ENCODE data around the gene KRT39. TPM values are rescaled to one million over a fixed set of nuclear protein-coding genes. Genes with fewer than 3 reads are reported as not detected.

Gene KRT39
- polyA plus RNA-seq, 3 donors, result not detected

DNA sequence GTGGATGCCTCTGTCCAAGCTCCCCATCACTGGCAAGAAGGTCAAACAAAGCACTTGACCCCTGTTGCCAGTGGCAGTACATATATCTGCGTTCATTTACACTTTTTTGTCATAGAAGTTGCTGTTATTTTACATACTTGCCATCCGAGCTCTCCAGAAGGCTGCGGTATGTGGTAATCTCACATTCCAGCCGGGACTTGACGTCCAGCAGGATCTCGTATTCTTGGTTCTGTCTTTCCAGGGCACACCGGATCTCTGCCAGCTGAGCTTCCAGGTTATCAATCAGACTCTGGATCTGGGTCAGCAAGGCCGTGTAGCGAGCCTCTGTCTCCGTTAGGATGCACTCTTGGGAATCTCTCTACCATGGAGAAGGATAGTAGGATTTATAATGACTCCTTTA lies 6.6 kb downstream of the KRT39 start:
- Mint-ChIP-seq H3K4me3 (no peak overlapping the region), H3K4me1 (peaks cover 7% of the 10 kb centered on the region), H3K9me3 (peaks cover 0 to 8% (median 4%) of the 10 kb centered on the region in 7 donors), H3K27ac (no peak overlapping the region), H3K27me3 (ENCODE audit: low read depth in 3 of 3) (peaks cover 0 to 13% (median 6%) of the 10 kb centered on the region in 3 donors), H3K36me3 (no peaks in the 10 kb centered on the region)
- Histone ChIP-seq H3K79me2 (ENCODE audit: insufficient read depth, low read length) (no peaks in the 10 kb centered on the region), H3K9me3 (replicated peaks in 1 of 2; ENCODE audit: control insufficient read depth in 1 of 2, insufficient read depth in 1 of 2, low read length in 2 of 2) (peaks cover 4 to 5% of the 10 kb centered on the region in 2 donors), H3K9ac (ENCODE audit: insufficient read depth, low read length, poor library complexity, severe bottlenecking) (no peak overlapping the region), H3K4me1 (ENCODE audit: control insufficient read depth in 1 of 2, insufficient read depth in 2 of 2, low read length in 2 of 2) (no peaks in the 10 kb centered on the region), H3K4me2 (replicated peaks; ENCODE audit: extremely low read depth, low read length, poor library complexity, severe bottlenecking) (no peak overlapping the region), H2AFZ (ENCODE audit: insufficient read depth, low read depth, low read length, poor library complexity, severe bottlenecking) (no peak overlapping the region), H4K20me1 (ENCODE audit: insufficient read depth, low read length) (no peaks in the 10 kb centered on the region), H3K27ac (ENCODE audit: low read depth in 1 of 2, low read length in 2 of 2) (no peak overlapping the region), H3K4me3 (replicated peaks in 1 of 3; ENCODE audit: low read depth in 2 of 3, low read length in 3 of 3) (no peak overlapping the region), H3K36me3 (replicated peaks in 1 of 2; ENCODE audit: control insufficient read depth in 1 of 2, insufficient read depth in 2 of 2, low read length in 2 of 2) (no peaks in the 10 kb centered on the region), H3K27me3 (ENCODE audit: control insufficient read depth in 2 of 2, insufficient read depth in 2 of 2, low read length in 2 of 2) (peaks cover 0 to 2% of the 10 kb centered on the region in 2 donors)
- DNase-seq, result no peak
- 94% methylated on average over 7 of the region's 10 CpGs for WGBS (ENCODE audit: insufficient coverage)
- intact Hi-C loops (cut with micrococcal nuclease), result no loop called here
- TF ChIP-seq, protein P1, sequence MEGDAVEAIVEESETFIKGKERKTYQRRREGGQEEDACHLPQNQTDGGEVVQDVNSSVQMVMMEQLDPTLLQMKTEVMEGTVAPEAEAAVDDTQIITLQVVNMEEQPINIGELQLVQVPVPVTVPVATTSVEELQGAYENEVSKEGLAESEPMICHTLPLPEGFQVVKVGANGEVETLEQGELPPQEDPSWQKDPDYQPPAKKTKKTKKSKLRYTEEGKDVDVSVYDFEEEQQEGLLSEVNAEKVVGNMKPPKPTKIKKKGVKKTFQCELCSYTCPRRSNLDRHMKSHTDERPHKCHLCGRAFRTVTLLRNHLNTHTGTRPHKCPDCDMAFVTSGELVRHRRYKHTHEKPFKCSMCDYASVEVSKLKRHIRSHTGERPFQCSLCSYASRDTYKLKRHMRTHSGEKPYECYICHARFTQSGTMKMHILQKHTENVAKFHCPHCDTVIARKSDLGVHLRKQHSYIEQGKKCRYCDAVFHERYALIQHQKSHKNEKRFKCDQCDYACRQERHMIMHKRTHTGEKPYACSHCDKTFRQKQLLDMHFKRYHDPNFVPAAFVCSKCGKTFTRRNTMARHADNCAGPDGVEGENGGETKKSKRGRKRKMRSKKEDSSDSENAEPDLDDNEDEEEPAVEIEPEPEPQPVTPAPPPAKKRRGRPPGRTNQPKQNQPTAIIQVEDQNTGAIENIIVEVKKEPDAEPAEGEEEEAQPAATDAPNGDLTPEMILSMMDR (IDR thresholded peaks at IDR 0.05), result no peak

DNA sequence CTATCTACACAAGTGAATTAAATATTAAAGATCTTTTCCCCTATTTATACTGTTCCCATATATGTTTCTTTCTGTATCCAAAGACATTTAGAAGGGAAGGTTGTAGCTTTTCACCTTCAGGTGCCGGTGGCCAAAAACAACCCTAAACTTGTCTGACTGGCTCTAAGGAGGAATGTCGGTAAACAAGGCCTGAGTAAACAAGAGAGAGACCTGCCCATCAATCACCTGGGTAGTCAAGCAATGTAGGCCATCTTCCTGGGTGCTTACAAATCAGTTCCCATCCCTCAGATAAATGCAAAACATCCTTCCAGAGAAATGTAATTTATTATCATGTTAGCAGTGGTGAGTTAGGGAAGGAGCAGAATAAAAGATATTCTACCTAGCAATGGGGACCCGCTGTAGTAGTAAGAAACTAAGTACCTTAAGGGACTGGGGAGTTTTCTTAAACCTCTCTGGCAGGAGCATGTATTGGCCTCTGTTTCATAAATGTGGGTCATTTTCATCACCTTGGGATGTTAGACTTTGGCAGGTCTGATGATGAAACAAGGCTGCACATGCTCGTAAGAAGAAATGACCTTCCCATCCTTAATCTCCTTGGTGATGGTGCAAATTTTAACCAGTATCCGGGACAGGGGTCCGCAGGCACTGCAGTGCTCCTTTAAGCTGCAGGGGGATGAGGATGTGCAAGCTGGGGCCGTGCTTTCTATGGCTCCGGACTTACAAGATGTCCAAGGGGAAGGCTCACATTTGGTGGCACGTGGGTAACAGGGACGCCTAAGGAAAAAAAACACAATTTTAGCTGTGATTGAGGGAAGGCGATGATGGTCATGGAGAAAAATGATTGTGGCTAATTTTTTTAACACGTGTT lies 8.4 kb downstream of the KRT39 start:
- Histone ChIP-seq H3K27me3 (ENCODE audit: control insufficient read depth in 2 of 2, insufficient read depth in 2 of 2, low read length in 2 of 2) (peaks cover 0 to 2% of the 10 kb centered on the region in 2 donors), H3K79me2 (ENCODE audit: insufficient read depth, low read length) (no peaks in the 10 kb centered on the region), H3K9me3 (replicated peaks in 1 of 2; ENCODE audit: control insufficient read depth in 1 of 2, insufficient read depth in 1 of 2, low read length in 2 of 2) (peaks cover 2 to 3% of the 10 kb centered on the region in 2 donors), H3K4me1 (ENCODE audit: control insufficient read depth in 1 of 2, insufficient read depth in 2 of 2, low read length in 2 of 2) (no peaks in the 10 kb centered on the region), H4K20me1 (ENCODE audit: insufficient read depth, low read length) (no peaks in the 10 kb centered on the region), H2AFZ (ENCODE audit: insufficient read depth, low read depth, low read length, poor library complexity, severe bottlenecking) (no peak overlapping the region), H3K27ac (ENCODE audit: low read depth in 1 of 2, low read length in 2 of 2) (no peak overlapping the region), H3K4me3 (replicated peaks in 1 of 3; ENCODE audit: low read depth in 2 of 3, low read length in 3 of 3) (no peak overlapping the region), H3K4me2 (replicated peaks; ENCODE audit: extremely low read depth, low read length, poor library complexity, severe bottlenecking) (no peak overlapping the region), H3K9ac (ENCODE audit: insufficient read depth, low read length, poor library complexity, severe bottlenecking) (no peak overlapping the region), H3K36me3 (replicated peaks in 1 of 2; ENCODE audit: control insufficient read depth in 1 of 2, insufficient read depth in 2 of 2, low read length in 2 of 2) (no peaks in the 10 kb centered on the region)
- no peak for DNase-seq
- peaks cover 0 to 4% (median 2%) of the 10 kb centered on the region in 7 donors for H3K9me3 Mint-ChIP-seq
- intact Hi-C loops (cut with micrococcal nuclease), result no loop called here
- WGBS (ENCODE audit: insufficient coverage), result 100% methylated on average over 4 of the region's 12 CpGs
- no peaks in the 10 kb centered on the region for H3K36me3 Mint-ChIP-seq
- no peak overlapping the region for H3K4me3 Mint-ChIP-seq
- H3K27me3 Mint-ChIP-seq (ENCODE audit: low read depth in 3 of 3), result peaks cover 5 to 13% (median 13%) of the 10 kb centered on the region in 3 donors
- TF ChIP-seq, protein P1 (IDR thresholded peaks at IDR 0.05), result no peak
- peaks cover 7% of the 10 kb centered on the region for H3K4me1 Mint-ChIP-seq
- H3K27ac Mint-ChIP-seq, result no peak overlapping the region

Data from CD14-positive monocyte (primary cell).